Sigmoid colon (tissue), 7 donors: ENCODE measurements around the gene ELAVL3. TPM values are rescaled to one million over a fixed set of nuclear protein-coding genes. Genes with fewer than 3 reads are reported as not detected.
A peak's percentile ranks its signal among the peaks of the same experiment; 100 is the strongest.

Experiments used
- DNase-seq: peaks from one replicate; pipeline ENCODE4 v3.0.0-alpha.2; 2019
- H3K27ac ChIP-seq, 4 donors: fragments of 200-600 bp; sonication (generic); one replicate each; pipeline ENCODE4 v1.5.1; 2016 to 2019; ENCODE audit warnings: mild to moderate bottlenecking in 1 of 4
- H3K27me3 ChIP-seq, 3 donors: fragments of 200-600 bp; sonication (generic); one replicate each; pipeline ENCODE4 v1.5.1; 2019; ENCODE audit warnings: mild to moderate bottlenecking in 1 of 3
- H3K36me3 ChIP-seq, 4 donors: fragments of 200-600 bp; sonication (generic); one replicate each; pipeline ENCODE4 v1.5.1; 2016 to 2019
- H3K4me1 ChIP-seq, 4 donors: fragments of 200-600 bp; sonication (generic); one replicate each; pipeline ENCODE4 v1.5.1; 2017 to 2019
- H3K4me3 ChIP-seq, 4 donors: fragments of 200-600 bp; sonication (generic); one replicate each; pipeline ENCODE4 v1.5.1; 2017 to 2019; ENCODE audit warnings: mild to moderate bottlenecking in 2 of 4, moderate library complexity in 1 of 4
- H3K9me3 ChIP-seq, 4 donors: fragments of 200-600 bp in 3 of 4; sonication (generic) in 3 of 4; one replicate each; pipeline versions ENCODE4 v1.5.1 to v1.6.1; 2013 to 2019
- CTCF ChIP-seq, 4 experiments: fragments of 450-650 bp in 3 of 4; fragments of 200-600 bp in 1 of 4; IDR thresholded peaks; one replicate each; pipeline ENCODE4 v1.5.1; 2016 to 2019; ENCODE audit warnings: antibody characterized with exemption in 4 of 4, mild to moderate bottlenecking in 3 of 4, moderate library complexity in 2 of 4
- EP300 ChIP-seq, 4 donors: sonication (generic); formaldehyde crosslinking; IDR thresholded peaks; one replicate each; pipeline ENCODE4 v1.6.1; 2017; ENCODE audit warnings: antibody characterized with exemption in 4 of 4
- POLR2A ChIP-seq, 2 donors: fragments of 450-650 bp; IDR thresholded peaks; one replicate each; pipeline ENCODE4 v1.6.1; 2016; ENCODE audit warnings: antibody characterized with exemption in 2 of 2, mild to moderate bottlenecking in 2 of 2, moderate library complexity in 2 of 2
- POLR2AphosphoS5 ChIP-seq, 4 donors: sonication (generic); formaldehyde crosslinking; IDR thresholded peaks; one replicate each; pipeline ENCODE4 v1.6.1; 2017; ENCODE audit warnings: antibody characterized with exemption in 4 of 4
- WGBS, 2 donors: extraction: QIAGEN DNeasy Blood & Tissue Kit; methylation state at CpG; one replicate each; pipeline ENCODE4 v1.1.7; 2013; 5-methylcytosine and 5-hydroxymethylcytosine counted together
- intact Hi-C: fragments of 100-400 bp; cut with DNase I; formaldehyde crosslinking; loops from one replicate; pipeline ENCODE4 v1.15.1; 2023
- polyA plus RNA-seq, 3 donors: library from polyadenylated mRNA; stranded (reverse); fragments of 200-250 nt; gene quantifications; one replicate each; pipeline ENCODE4 v1.2.3, GENCODE V29; 2013
- total RNA-seq, 4 donors: library from RNA; depleted of rRNA; stranded (reverse); fragments of >200 nt; gene quantifications; one replicate each; pipeline ENCODE4 v1.1.0, GENCODE V29; 2016
- donor health status: healthy with polysubstance abuse.
- donor health status: Bipolar disorder and iron deficiency.
- donor health status: healthy.

Gene ELAVL3
- total and polyA plus RNA-seq, 7 donors, result under 0.01 to 3.0 (median 0.85) TPM; not detected in 1

GRCh38 chr19:11513946-11514345 is 33.1 kb upstream of the ELAVL3 start:
- H3K36me3 ChIP-seq, result peaks cover 9 to 88% (median 31%) of the 10 kb centered on the region in 4 donors
- H3K4me3 ChIP-seq, result no peak overlapping the region
- H3K27me3 ChIP-seq, result no peaks in the 10 kb centered on the region
- WGBS, 2 donors, result 97% methylated on average over 20 of the region's 20 CpGs
- intact Hi-C loops, result no loop called here
- no peaks in the 10 kb centered on the region for H3K4me1 ChIP-seq
- H3K27ac ChIP-seq, result no peak overlapping the region
- TF ChIP-seq POLR2AphosphoS5 (IDR thresholded peaks at IDR 0.05) (no peak), EP300 (IDR thresholded peaks at IDR 0.05) (no peak), CTCF (IDR thresholded peaks at IDR 0.05) (no peak), POLR2A (IDR thresholded peaks at IDR 0.05) (no peak)
- no peak for DNase-seq
- H3K9me3 ChIP-seq, result no peaks in the 10 kb centered on the region

GRCh38 chr19:11510444-11510843 is 29.6 kb upstream of the ELAVL3 start:
- H3K4me1 ChIP-seq, result peaks cover 0 to 12% (median 6%) of the 10 kb centered on the region in 4 donors
- no peaks in the 10 kb centered on the region for H3K9me3 ChIP-seq
- intact Hi-C loops, result no loop called here
- WGBS, 2 donors, result 95 to 96% methylated on average over 8 of the region's 8 CpGs
- H3K36me3 ChIP-seq, result peaks cover 0 to 53% (median 16%) of the 10 kb centered on the region in 4 donors
- TF ChIP-seq CTCF (IDR thresholded peaks at IDR 0.05), result no peak
- no peak for TF ChIP-seq EP300 (IDR thresholded peaks at IDR 0.05)
- TF ChIP-seq POLR2AphosphoS5 (IDR thresholded peaks at IDR 0.05), result no peak
- TF ChIP-seq POLR2A (IDR thresholded peaks at IDR 0.05), result no peak
- no peak overlapping the region for H3K27ac ChIP-seq
- H3K27me3 ChIP-seq, result no peaks in the 10 kb centered on the region
- no peak overlapping the region for H3K4me3 ChIP-seq
- no peak for DNase-seq

GRCh38 chr19:11507370-11508078 is 26.7 kb upstream of the ELAVL3 start:
- Histone ChIP-seq H3K9me3 (no peaks in the 10 kb centered on the region), H3K36me3 (peaks cover 0 to 24% (median 8%) of the 10 kb centered on the region in 4 donors), H3K27me3 (no peaks in the 10 kb centered on the region), H3K4me1 (peaks cover 0 to 20% (median 11%) of the 10 kb centered on the region in 4 donors), H3K4me3 (no peak overlapping the region), H3K27ac (no peak overlapping the region)
- intact Hi-C loops, result loop anchor here (5.0 kb wide), 1 partner anchor 70 kb away; the partner anchor contains the start of genes ODAD3 and PRKCSH
- no peak for DNase-seq
- TF ChIP-seq EP300 (IDR thresholded peaks at IDR 0.05), result no peak
- TF ChIP-seq POLR2AphosphoS5 (IDR thresholded peaks at IDR 0.05), result no peak
- 92% methylated on average over 18 of the region's 18 CpGs for WGBS, 2 donors

- H3K9me3 ChIP-seq, result no peaks in the 10 kb centered on the region
- peaks cover 0 to 20% (median 11%) of the 10 kb centered on the region in 4 donors for H3K4me1 ChIP-seq
- H3K36me3 ChIP-seq, result peaks cover 0 to 19% (median 6%) of the 10 kb centered on the region in 4 donors
- H3K27me3 ChIP-seq, result no peaks in the 10 kb centered on the region
- no peak for DNase-seq
- H3K4me3 ChIP-seq, result no peak overlapping the region
- 92 to 94% methylated on average over 6 of the region's 6 CpGs for WGBS, 2 donors
- TF ChIP-seq EP300 (IDR thresholded peaks at IDR 0.05) (no peak), POLR2A (IDR thresholded peaks at IDR 0.05) (no peak), POLR2AphosphoS5 (IDR thresholded peaks at IDR 0.05) (no peak), CTCF (IDR thresholded peaks at IDR 0.05) (no peak)
- H3K27ac ChIP-seq, result no peak overlapping the region
- intact Hi-C loops, result loop anchor here (5.0 kb wide), 1 partner anchor 70 kb away; the partner anchor contains the start of genes ODAD3 and PRKCSH
Observed at GRCh38 chr19:11506967-11507366, 26.1 kb upstream of the ELAVL3 start.

- peaks cover 0 to 10% (median 2%) of the 10 kb centered on the region in 4 donors for H3K36me3 ChIP-seq
- peaks cover 0 to 20% (median 11%) of the 10 kb centered on the region in 4 donors for H3K4me1 ChIP-seq
- peak overlapping the region; percentile 92 to 98 (median 98) for H3K27ac ChIP-seq
- no peak for DNase-seq
- H3K4me3 ChIP-seq, result peak overlapping the region; percentile 82 to 98 (median 90)
- intact Hi-C loops, result loop anchor here (5.0 kb wide), 1 partner anchor 69 kb away; the partner anchor contains the start of genes ODAD3 and PRKCSH
- 31 to 34% methylated on average over 20 of the region's 20 CpGs for WGBS, 2 donors
- H3K27me3 ChIP-seq, result no peaks in the 10 kb centered on the region
- no peak for TF ChIP-seq EP300 (IDR thresholded peaks at IDR 0.05)
- TF ChIP-seq POLR2A (IDR thresholded peaks at IDR 0.05), result no peak
- no peak for TF ChIP-seq CTCF (IDR thresholded peaks at IDR 0.05)
- TF ChIP-seq POLR2AphosphoS5 (IDR thresholded peaks at IDR 0.05), result no peak
- H3K9me3 ChIP-seq, result no peaks in the 10 kb centered on the region
Observed at GRCh38 chr19:11506101-11506555, 25.3 kb upstream of the ELAVL3 start.
